ENCODE results near the gene PNPLA1.

- no peak for TF ChIP-seq SIN3A (IDR thresholded peaks at IDR 0.05; ENCODE audit: borderline replicate concordance, insufficient read depth, low read length)
- TF ChIP-seq POLR2AphosphoS5 (IDR thresholded peaks at IDR 0.05; ENCODE audit: low read depth, low read length) = no peak
- TF ChIP-seq REST (IDR thresholded peaks at IDR 0.05; ENCODE audit: insufficient read depth in 1 of 2, low read depth in 2 of 2, low read length in 2 of 2) = no peak
- TF ChIP-seq TAF1 (IDR thresholded peaks at IDR 0.05; ENCODE audit: borderline replicate concordance, insufficient read depth, low read length) = no peak
These were observed 42.3 kb upstream of the PNPLA1 start for GRCh38 chr6:36227379-36228228.

All from PFSK-1 (cell line).